ENCODE results near the gene YBX2. TPM values are rescaled to one million over a fixed set of nuclear protein-coding genes. Genes with fewer than 3 reads are reported as not detected.

Gene YBX2
- total RNA-seq, 4 donors from 2014 or later, result 0.17 to 8.0 (median 2.4) TPM

GRCh38 chr17:7259555-7259889, 34.9 kb downstream of the YBX2 start:
- TF ChIP-seq POLR2A (IDR thresholded peaks at IDR 0.05) (no peak), CTCF (IDR thresholded peaks at IDR 0.05) (no peak)
- no peak for DNase-seq (ENCODE audit: low spot score in 2 of 2)
- 87 to 91% methylated on average over 6 of the region's 6 CpGs for WGBS, 2 donors
- no peak overlapping the region for H3K4me3 ChIP-seq (ENCODE audit: low read depth, poor library complexity, severe bottlenecking)
- intact Hi-C loops (cut with DNase I; ENCODE audit: low total_unique reads), result no loop called here

- 46 to 59% methylated on average over 7 of the region's 7 CpGs for WGBS, 2 donors
- intact Hi-C loops (cut with DNase I; ENCODE audit: low total_unique reads), result no loop called here
- DNase-seq (ENCODE audit: low spot score in 2 of 2), result no peak
Observed at GRCh38 chr17:7258731-7259554, 35.5 kb downstream of the YBX2 start.

DNA sequence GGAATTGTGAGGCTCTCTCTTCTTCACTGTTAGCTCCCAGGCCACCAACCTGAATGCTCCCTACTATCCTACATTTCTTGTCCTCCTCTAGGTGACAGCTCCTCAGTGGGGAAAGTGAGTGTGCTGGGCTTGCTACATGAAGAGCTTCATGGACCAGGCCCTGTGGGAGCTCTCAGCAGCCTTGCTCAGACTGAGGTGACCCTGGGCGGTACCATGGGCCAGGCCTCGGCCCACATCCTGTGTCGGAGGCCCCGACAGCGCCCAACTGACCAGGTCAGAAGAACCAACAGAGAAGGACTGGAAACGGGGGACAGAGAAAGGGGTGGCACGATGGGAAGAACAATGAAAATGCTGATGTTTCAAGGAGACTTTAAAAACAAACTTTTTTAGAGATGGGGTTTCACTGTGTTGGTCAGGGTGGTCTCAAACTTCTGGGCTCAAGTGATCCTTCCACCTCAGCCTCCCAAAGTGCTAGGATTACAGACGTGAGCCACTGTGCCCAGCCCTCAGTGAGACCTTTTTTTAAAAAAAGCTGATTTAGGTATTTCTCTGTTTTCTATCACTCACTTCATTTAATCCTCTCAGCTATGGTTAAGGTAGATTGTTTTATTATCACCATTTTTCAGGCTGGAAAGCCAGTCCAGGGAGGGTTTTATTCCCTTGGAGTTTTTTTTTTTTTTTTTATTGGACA, 37.5 kb downstream of the YBX2 start:
- intact Hi-C loops (cut with DNase I; ENCODE audit: low total_unique reads), result no loop called here
- H3K4me3 ChIP-seq (ENCODE audit: low read depth, poor library complexity, severe bottlenecking), result no peak overlapping the region
- DNase-seq (ENCODE audit: low spot score in 2 of 2), result no peak
- TF ChIP-seq CTCF (IDR thresholded peaks at IDR 0.05), result no peak
- no peak for TF ChIP-seq POLR2A (IDR thresholded peaks at IDR 0.05)
- 87 to 90% methylated on average over 8 of the region's 8 CpGs for WGBS, 2 donors

More at GRCh38 chr17:7258731-7259554, 35.5 kb downstream of the YBX2 start:
- no peak overlapping the region for H3K4me3 ChIP-seq (ENCODE audit: low read depth, poor library complexity, severe bottlenecking)
- TF ChIP-seq POLR2A (IDR thresholded peaks at IDR 0.05), result no peak

GRCh38 chr17:7254511-7254910, 39.9 kb downstream of the YBX2 start:
- no peak for DNase-seq (ENCODE audit: low spot score in 2 of 2)
- intact Hi-C loops (cut with DNase I; ENCODE audit: low total_unique reads), result no loop called here
- no peak overlapping the region for H3K4me3 ChIP-seq (ENCODE audit: low read depth, poor library complexity, severe bottlenecking)
- TF ChIP-seq CTCF (IDR thresholded peaks at IDR 0.05), result no peak
- no peak for TF ChIP-seq POLR2A (IDR thresholded peaks at IDR 0.05)
- WGBS, 2 donors, result 86 to 92% methylated on average over 4 of the region's 4 CpGs

DNA sequence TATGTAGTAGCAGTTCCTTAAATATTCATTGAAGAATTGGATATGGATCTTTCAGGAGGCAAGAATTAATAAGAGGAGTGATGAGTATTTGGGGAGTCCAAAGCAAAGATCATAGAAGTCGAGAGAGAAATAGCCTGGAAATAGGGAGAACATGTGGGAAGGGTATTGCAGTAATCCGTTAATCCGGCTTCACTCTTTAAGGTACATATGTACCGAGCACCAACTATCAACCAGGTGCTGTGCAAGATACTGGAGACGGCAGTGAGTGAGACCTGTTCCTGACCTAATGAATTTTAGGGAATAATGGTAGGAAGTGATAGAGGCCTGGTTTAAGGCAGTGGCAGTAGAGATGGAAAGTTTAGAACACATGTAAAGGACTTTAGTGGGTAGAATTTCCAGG, 41.4 kb downstream of the YBX2 start:
- WGBS, 2 donors, result 74 to 75% methylated on average over 5 of the region's 5 CpGs
- H3K4me3 ChIP-seq (ENCODE audit: low read depth, poor library complexity, severe bottlenecking), result no peak overlapping the region
- TF ChIP-seq CTCF (IDR thresholded peaks at IDR 0.05) (no peak), POLR2A (IDR thresholded peaks at IDR 0.05) (no peak)
- intact Hi-C loops (cut with DNase I; ENCODE audit: low total_unique reads), result no loop called here
- no peak for DNase-seq (ENCODE audit: low spot score in 2 of 2)

DNA sequence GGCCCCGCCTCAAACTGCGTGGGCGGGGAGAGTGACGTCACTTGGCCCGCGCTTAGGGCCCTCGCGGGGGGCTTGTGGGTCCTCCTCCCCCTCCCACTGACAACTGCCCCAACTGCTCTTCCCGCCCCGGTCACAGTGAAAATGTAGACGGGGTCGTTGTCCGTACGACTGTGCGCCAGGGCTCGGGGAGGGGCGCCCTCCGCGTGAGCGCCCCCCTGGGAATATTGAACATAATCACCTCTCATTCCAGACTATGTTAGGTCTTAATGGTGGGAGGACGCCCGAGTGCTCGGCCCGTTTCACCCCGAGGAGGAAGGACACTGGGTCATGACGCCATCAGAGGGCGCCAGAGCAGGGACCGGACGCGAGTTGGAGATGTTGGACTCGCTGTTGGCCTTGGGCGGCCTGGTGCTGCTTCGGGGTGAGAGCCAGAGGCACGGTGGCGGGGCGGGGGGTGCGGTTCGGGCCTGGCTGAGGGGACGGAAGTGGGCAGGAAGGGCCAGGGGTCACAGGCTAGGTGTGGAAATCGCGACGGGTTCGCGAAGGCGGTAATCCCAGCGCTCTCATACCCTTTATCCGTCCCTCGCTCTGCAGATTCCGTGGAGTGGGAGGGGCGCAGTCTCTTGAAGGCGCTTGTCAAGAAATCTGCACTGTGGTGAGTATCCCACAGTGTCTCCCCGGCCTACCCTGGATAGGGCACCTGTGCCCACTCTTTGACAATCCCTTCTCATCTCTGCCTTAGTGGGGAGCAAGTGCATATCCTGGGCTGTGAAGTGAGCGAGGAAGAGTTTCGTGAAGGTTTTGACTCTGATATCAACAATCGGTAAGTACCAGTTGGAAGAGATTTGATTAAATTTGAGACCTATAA, 42.0 kb downstream of the YBX2 start, which contains the start of gene ELP5:
TSS of gene ELP5 (plus strand) at position 40 of the 868 bp plus-strand sequence. CDS start at position 376, 336 bp downstream.
- intact Hi-C loops (cut with DNase I; ENCODE audit: low total_unique reads), result no loop called here
- peak; percentile 91 to 99 for DNase-seq (ENCODE audit: low spot score in 2 of 2)
- TF ChIP-seq CTCF (IDR thresholded peaks at IDR 0.05) (peak in 1 of 3 donors; percentile 40), POLR2A (IDR thresholded peaks at IDR 0.05) (no peak)
- 1% methylated on average over 19 to 49 of the region's 55 CpGs for WGBS, 2 donors
- H3K4me3 ChIP-seq (ENCODE audit: low read depth, poor library complexity, severe bottlenecking), result peak within 1 kb of the TSS; percentile 91
